HG02981 (cell line): ENCODE data around the gene MLLT10.

Source experiments
- ATAC-seq: cut with Tn5 transposase; IDR thresholded peaks from one replicate; pipeline ENCODE4 v1.9.1; 2021; ENCODE audit warnings: mild to moderate bottlenecking, moderate library complexity; ENCODE audit not compliant: unreplicated experiment

The MLLT10 gene

DNA sequence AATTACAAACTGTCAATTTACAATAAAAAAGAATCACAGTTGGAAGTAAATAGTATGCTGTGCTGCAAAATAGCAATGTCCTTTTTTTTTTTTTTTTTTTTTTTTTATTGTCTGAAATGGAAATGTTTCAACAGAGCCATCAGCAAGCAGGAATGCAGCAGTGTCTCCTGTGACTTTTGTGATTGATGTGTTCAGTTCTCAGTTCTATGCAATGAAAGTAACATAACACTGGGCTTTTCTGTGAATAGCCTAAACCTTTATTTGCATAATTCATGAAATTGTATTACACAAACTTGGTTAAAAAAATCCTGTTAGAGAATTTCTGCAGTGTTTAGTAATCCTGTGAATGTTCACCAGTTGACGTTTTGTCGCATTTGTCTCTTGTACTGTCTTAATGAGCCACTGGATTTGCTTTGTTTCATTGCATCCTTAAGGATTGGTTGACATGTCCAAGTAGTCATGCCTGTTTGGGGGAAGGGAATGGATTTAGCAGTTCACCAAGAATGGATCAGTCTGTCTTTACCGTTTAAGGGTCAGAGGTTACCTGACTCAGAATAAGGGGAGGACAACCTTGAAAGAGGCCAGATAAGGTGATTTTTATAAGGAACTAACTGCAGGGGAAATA lies 192.7 kb downstream of the MLLT10 start:
- no peak for ATAC-seq

DNA sequence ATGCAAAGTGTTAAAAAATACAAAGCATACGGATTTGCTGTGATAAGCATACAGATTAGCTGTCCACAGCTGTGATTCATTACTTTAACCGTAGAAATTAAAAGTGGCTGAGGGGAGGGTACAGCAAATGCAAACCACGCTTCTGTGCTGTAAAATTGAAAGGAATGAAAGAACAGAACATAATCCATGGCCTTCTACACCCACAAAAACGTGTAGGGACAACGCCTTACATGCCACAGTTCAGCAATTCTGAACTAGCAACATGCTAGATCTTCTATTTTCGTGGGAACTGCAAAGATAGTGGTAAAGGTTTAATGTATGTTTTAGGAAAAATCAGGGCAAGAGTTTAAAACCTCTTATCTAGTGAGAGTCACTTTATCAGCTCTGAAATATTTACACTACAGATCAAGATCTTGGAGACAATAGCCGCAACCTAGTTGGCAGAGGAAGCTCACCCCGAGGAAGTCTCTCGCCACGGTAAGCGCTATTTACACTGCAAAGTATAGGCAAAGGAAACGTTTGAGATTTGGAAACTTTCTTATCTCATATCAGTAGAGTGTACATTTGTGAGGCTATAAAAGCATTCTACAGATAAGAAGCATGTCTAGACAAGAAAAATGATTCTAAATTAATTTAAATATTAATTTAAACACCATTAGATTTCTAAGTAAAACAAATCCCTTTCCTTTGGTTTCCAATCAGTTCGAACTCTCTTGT lies 193.6 kb downstream of the MLLT10 start:
- ATAC-seq, result no peak

DNA sequence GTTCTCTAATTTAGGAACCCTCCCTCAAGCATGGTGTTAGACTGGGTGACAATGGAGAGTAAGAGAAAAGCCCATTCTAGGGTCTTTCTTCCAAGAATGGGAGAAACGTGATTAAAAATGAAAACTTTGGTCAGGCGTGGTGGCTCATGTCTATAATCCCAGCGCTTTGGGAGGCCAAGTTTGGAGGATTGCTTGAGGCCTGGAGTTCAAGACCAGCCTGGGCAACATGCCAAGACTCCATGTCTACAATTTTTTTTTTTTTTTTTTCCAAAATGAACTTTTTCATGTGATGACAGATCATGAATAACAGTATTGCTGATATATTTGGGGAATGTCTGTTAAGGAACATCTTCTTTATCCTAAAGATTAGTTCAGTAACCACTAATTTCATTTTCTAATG lies 194.6 kb downstream of the MLLT10 start:
- ATAC-seq, result no peak

DNA sequence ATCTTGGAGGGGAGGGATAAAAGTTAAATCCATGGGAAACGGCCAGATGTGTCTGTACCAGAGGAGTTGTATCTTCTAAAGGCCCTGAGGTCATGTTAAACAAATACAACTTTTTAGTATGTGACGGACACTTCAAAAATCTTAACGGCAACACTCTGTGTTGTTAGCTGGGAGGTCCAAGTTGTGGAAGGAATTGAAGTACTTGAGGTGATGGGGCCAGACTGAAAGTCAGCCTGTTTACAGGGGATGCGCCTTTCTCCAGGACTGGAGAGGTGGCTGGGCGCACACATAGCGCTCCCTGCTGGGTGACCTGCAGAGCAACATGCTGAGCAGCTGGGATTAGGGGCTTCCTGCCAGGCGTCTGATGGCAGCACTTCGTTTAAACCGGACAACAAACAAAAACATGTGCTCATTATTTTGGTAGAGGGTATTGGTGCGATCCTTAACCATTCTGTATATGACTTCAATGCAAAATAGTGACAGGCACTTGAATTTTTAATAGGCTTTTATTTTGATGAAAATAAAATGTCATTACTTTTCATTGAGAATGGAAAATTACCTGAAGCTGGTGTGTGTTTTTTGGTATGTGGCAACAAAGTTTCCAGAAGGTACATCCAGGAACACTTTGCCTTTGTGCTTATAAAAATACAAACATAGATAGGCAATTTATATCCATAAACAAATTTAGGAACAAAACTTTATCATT lies 198.2 kb downstream of the MLLT10 start:
- ATAC-seq, result peak; percentile 93

DNA sequence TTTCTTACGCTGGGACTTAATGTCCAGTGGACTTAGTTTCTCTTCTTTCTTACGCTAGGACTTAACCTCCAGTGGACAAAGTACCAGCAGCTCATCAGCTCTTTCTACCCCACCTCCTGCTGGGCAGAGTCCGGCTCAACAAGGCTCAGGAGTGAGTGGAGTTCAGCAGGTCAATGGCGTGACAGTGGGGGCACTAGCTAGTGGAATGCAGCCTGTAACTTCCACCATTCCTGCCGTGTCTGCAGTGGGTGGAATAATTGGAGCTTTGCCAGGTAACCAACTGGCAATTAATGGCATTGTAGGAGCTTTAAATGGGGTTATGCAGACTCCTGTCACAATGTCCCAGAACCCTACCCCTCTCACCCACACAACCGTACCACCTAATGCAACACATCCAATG lies 199.7 kb downstream of the MLLT10 start:
- no peak for ATAC-seq

DNA sequence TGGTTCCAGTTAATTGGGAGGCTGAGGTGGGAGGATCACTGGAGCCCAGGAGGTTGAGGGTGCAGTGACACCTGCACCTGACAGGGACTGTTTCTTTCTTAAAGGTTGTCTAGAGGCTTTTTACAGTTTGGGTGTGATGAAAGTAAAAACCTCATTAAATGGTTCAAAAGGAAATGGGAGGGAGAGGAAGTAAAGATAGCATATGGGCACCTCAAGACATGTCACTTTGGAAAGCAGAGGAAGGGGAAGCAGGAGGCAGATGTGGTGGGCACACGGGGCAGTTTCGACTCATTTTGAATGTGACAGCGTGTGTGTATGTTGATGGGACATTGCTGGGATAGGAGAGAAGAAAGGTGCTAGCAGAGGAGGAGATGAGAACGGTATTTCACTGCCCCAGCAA lies 203.1 kb downstream of the MLLT10 start:
- ATAC-seq, result no peak

DNA sequence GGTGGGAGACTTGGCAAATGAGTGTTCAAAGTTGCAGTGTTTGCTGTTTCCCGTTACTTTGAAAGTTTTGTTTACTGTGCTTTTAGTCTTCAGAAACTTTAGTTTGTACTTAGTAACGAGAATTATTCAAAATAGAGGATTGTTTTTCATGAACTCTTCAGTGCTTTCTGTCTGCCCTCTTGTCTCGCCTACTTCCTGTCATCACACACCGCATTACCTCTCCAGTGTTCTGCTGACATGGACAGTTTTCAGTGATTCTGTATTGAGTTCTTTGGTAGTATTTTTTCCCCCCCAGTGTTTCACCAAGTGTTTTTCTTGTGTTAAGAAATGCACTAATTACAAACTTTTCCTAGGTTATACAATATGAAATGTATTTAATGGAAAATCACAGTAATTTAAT lies 207.0 kb downstream of the MLLT10 start:
- no peak for ATAC-seq

DNA sequence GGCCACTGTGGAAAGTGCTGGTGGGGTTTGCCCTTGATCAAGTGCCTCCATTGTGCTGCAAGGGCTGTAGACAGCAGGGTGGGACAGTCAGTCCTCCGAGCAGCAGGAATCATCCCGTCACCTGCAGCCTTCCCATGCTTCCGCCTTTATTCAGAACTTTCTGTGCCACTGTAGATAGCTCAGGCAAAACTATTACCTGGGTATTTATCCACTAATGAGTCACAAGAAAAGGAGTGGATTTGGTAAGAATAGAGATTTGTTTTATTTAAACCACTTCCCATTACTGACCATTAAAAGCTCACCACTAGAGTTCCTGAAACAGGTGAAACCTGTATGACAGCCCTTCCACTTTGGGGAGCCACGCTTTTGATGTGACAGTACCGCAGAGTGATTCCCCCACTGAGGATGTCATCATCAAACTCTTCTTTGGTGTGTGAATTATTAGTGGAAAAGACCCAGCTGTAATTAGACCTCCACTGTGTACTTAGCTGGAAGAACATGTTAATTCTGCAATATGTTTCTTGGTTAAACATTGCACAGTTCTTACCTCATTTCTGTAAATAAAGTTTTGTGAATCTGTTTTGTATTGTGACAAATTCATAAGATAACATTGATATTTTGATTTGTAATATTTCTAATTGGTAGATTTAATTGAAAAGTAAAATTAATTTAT lies 208.8 kb downstream of the MLLT10 start:
- ATAC-seq, result no peak

DNA sequence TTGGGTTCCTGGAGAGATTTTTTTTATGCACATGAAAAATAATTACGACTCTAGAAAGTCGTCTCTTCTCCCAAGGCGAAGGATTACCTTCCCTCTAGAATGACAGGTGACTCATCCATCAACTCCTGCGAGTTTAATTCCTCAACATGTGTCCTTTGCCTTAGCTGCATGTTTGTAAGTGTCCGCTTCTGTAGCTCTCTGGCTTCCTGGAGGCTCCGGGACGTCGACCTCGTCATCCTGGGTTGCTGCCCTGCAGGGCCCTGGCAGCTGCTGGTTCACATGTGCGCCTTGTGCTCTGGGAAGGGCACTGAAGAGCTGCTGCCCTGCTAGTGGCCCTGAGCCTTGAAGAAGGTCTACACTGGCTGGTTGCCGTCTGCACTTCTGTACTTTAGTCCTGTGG lies 210.2 kb downstream of the MLLT10 start:
- ATAC-seq, result no peak

DNA sequence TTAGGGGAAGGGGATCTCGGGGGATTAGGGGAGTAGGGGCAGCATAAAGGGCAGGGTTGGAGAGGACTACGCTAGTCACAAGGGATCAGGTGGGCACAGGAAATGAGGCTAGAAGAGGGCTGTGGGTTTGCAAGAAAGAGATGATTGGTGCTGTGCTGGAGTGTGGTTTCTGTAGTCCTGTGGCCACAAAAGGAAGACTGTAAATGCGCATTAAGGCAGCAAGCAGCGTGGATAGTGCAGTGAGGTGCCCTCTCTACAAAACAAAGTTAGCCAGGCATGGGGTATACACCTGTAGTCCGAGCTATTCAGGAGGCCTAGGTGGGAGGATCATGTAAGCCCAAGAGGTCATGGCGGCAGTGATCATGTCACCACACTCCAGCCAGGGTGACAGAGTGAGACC lies 212.1 kb downstream of the MLLT10 start:
- ATAC-seq, result no peak

DNA sequence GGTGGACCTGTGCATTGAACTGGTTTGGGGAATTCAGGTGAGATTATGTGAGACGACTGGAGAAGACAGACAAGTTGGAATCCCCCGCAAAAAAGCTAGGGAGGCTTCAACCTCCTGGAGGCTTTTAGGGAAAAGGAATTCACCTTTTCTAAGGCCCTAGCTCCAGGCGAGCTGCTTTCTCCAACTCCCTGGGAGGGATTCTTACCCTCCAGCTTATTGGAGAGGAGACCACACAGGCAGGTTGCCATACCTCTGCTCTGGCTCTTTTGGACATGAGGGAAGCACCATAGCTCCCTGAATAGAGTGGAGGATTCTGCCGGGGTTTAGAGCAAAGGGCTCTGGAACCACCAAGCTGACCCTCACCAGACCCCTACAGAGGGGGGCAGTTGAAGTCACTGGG lies 213.8 kb downstream of the MLLT10 start:
- ATAC-seq, result no peak

DNA sequence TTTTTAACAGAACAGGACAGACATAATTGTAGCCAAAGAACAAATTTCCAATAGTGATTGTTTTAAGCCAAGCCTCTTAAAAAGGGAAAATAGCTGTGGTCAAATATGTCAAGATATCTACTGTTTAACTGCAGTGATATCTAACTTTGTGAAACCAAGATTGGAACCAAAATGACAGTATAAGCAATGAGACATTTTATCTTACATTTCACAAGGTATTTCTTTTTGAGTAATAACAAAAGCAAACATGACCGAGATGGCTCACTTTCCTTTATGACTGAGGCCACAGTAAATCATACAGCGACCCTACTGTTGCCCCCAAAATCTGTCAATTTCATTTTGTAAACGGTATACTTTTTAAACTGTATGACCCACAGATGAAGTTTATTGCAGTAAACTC lies 215.8 kb downstream of the MLLT10 start:
- no peak for ATAC-seq

DNA sequence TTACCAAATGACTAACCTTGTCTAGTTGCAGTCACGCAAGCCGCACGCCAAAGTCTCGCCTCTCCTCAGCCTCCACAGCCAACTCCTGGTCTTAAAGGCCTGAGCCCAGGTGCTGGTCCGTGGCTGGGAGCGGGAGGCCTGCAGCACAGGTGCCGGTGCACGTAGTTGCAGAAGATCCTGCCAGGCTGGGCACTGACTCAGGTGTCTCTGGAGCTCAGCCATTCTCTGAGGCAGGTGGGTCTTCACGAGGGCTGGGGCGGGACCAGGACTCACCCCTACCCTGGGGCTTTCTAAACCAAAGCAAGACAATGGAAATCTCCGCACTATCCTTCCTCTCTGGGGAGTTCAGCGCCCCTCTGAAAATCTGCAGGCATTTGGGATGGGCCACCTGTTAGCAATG lies 216.4 kb downstream of the MLLT10 start:
- ATAC-seq, result no peak

DNA sequence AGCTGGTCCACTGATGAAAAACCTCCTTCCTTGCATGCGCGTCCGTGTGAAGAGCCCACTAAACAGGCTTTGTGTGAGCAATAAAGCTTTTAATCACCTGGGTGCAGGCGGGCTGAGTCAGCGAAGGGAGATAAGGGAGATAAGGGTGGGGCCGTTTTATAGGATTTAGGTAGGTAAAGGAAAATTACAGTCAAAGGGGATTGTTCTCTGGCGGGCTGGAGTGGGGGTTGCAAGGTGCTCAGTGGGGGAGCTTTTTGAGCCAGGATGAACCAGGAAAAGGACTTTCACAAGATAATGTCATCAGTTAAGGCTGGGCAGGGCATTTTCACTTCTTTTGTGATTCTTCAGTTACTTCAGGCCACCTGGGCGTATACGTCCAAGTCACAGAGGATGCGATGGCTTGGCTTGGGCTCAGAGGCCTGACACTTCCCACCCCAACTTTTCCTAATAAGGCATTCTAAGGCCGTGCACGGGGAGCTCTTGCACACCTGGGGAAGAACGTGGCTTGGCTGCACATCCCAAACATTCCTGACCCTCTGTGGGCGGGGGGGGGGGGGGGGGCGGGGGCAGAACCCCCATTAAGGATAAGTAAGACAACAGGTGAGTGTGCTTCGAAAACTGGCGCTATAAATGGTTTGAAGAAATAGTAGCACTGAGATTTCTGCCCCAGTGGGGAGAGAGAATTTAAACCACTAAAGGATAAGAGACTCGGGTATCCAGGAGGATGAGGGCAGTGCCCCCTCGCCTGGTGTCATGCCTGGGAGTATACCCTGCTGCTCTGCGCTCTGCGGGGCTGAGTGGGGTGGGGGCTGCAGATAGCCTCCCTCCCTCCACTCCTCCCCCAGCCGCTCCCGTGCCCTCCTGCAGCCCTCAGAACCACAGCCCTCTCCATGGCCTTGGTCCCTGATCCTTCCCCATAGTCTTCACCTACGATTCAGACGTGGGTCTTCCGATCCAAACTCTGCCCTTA lies 217.6 kb downstream of the MLLT10 start:
- no peak for ATAC-seq

DNA sequence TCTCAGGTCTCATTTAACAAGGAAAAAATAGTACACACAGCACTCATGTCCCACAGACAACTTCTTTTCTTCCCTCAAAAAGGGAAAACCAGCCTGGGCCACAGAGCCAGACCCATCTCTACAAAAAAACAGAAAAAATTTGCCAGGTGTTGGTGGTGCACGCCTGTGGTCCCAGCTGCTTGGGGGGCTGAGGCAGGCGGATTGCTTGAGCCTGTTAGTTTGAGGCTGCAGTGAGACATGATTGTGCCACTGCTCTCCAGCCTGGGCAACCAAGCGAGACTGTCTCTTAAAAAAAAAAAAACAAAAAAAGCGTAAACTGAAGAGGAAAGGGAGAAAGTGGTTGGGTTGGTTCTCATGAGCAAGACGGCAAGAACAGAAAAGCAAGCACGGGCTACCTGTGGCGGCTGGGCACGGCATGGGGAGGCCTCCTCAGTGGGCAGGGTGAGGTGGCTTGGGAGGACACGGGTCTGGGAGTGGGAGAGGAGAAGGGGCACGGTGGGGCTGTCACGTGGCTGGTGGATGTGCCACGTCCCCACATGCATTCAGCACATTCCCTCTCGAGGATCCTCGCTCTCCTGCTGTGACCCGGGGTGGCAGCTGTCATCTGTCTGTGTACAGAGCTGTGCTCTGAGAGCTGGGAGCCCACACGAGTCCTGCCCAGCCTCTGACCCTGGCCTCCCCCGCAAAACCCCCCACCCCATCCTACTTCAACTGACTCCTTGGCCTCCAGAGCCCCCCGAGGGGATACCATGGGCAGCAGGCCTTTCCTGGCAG lies 219.7 kb downstream of the MLLT10 start:
- ATAC-seq, result no peak

DNA sequence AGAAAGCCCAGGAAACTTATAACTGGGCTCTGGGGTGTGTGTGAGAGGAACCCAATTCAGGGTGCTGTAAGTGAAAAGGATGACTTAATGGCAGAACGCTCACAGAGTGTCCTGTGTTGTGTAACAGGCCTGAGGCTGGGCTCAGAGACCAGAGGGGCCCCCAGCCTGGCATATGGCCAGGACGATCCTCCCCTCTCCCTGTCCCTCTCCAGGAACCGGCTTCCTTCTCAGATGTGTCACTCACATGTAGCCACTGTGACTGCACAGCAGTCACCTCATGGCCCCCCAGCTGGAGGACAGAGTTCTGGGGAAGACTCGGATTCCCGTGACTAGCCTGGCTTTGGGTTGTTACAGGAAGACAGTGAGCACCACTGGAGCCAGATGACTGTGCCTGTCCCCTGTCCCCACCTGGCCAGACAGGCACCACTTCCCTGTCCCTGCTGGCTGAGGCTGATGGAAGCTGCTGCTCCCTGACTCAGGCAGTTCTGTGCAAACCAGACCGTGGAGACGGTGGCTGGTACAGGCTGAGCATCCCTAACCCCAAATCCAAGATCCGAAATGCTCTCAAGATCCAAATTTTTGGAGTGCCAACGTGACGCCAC lies 220.5 kb downstream of the MLLT10 start:
- no peak for ATAC-seq

DNA sequence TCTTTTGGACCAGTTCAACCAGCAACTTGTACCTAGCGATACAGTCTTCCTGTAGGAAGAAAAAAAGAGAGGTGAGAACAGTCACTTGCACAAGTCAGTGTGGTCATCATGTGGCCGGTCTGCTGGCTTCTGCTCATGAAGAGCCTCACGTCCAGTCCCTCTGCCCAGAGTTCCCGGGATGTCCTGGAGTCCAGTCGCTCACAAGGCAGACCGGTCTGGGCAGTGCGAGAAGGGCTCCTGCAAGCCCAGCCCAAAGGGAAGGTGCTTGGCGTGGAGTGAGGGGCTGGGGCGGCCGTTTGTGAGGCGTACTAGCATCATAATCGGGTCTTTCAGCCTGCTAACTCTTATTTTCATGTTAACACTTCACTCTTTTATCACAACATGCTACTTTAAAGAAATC lies 222.7 kb downstream of the MLLT10 start:
- no peak for ATAC-seq

DNA sequence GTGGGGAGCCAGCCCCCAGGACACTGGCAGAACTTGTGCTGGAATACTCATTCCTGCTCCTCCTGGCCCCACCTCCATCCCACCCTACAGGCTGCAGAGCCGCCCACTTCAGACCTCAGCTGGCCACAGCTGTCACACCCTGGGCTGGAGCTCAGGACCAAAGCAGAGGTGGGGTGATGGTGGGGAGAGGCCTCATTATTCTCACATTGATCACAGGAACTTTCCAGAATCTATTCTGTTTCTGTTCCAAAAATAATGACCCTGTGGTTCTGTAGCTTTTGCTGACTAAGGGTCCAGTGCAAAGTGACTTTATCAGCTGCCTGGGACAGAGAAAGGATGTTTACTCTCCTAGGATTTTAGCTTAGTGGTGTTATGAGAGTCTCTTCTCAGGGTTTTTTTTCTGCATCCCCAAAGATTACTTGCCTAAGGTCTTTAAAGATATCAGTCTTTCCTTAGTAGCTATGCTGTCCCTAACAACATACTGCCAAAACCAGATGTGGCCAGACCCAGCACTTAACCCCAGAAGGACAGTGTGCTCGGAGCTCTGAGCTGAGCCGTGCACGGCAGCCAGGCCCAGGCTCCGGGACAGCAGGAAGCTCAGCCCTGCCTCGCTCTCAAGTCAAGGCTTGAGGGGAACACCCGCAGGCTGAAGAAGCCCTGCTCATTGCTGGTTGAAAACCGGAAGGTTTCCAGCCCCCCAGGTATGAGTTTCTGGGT lies 223.3 kb downstream of the MLLT10 start:
- ATAC-seq, result no peak

DNA sequence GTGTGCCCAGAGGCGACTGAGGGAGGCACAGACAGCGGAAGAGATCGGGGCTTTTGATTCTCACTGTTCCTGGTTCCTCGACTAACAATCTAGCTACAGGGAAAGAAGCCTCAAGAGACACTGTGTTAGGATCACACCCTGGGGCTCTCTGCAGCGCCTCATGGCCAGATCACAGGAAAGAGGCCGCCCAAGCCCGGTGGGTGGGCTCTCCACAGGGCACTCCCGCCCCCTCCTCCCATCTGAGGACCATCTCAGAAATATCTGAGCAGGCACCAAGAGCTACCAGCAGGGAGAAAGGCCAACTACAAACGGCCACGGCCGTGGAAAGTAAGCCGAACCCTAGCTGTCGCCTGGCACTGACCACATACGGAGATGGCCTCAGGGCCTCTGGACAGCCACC lies 224.2 kb downstream of the MLLT10 start:
- ATAC-seq, result no peak
